ENCODE measurements around the gene PPP1R14C. TPM values are rescaled to one million over a fixed set of nuclear protein-coding genes. Genes with fewer than 3 reads are reported as not detected.
"Not testable (repeated sequence)": the region's sequence is repeated elsewhere in the genome, so short reads cannot be mapped to it uniquely, and the experiment has no call there.

The PPP1R14C gene
- total RNA-seq, 3 donors from 2014 or later: 11.1 to 33.5 (median 25.2) TPM

GRCh38 chr6:150128425-150128824, 14.4 kb upstream of the PPP1R14C start:
- no peaks in the 10 kb centered on the region for H3K9me3 ChIP-seq
- intact Hi-C loops (cut with DNase I, micrococcal nuclease): no loop called here
- TF ChIP-seq CTCF (IDR thresholded peaks at IDR 0.05): no peak
- no peaks in the 10 kb centered on the region for H3K36me3 ChIP-seq (ENCODE audit: low read depth)
- no peaks in the 10 kb centered on the region for H3K4me1 ChIP-seq (ENCODE audit: low read depth)
- ATAC-seq: no peak
- H3K4me3 ChIP-seq: no peak overlapping the region
- no peak for DNase-seq

GRCh38 chr6:150129616-150130505, 13.0 kb upstream of the PPP1R14C start:
- Histone ChIP-seq H3K36me3 (ENCODE audit: low read depth) (no peaks in the 10 kb centered on the region), H3K4me3 (no peak overlapping the region), H3K9me3 (no peaks in the 10 kb centered on the region), H3K4me1 (ENCODE audit: low read depth) (peaks cover 10% of the 10 kb centered on the region)
- no peak for TF ChIP-seq CTCF (IDR thresholded peaks at IDR 0.05)
- intact Hi-C loops (cut with DNase I, micrococcal nuclease): no loop called here
- DNase-seq (no peak), ATAC-seq (no peak)

- intact Hi-C loops (cut with DNase I, micrococcal nuclease): no loop called here
- Histone ChIP-seq H3K4me1 (ENCODE audit: low read depth) (peaks cover 23% of the 10 kb centered on the region), H3K36me3 (ENCODE audit: low read depth) (no peaks in the 10 kb centered on the region), H3K4me3 (no peak overlapping the region), H3K9me3 (no peaks in the 10 kb centered on the region)
- ATAC-seq: peak; percentile 5
- DNase-seq: no peak
- TF ChIP-seq CTCF (IDR thresholded peaks at IDR 0.05): no peak
Measured at GRCh38 chr6:150133686-150134085, 9.2 kb upstream of the PPP1R14C start.

- no peak for TF ChIP-seq CTCF (IDR thresholded peaks at IDR 0.05)
- Histone ChIP-seq H3K4me1 (ENCODE audit: low read depth) (peaks cover 29% of the 10 kb centered on the region), H3K36me3 (ENCODE audit: low read depth) (no peaks in the 10 kb centered on the region), H3K9me3 (no peaks in the 10 kb centered on the region), H3K4me3 (no peak overlapping the region)
- peak; percentile 89 for ATAC-seq
- intact Hi-C loops (cut with DNase I, micrococcal nuclease): no loop called here
- peak in 2 of 3 donors; percentile 70 to 87 for DNase-seq
Measured at GRCh38 chr6:150134280-150134920, 8.4 kb upstream of the PPP1R14C start.

- H3K36me3 ChIP-seq (ENCODE audit: low read depth); intact Hi-C loops (cut with DNase I, micrococcal nuclease); DNase-seq; H3K4me3 ChIP-seq; H3K9me3 ChIP-seq; ATAC-seq: not testable (repeated sequence)
- peaks cover 42% of the 10 kb centered on the region for H3K4me1 ChIP-seq (ENCODE audit: low read depth)
Measured at GRCh38 chr6:150137711-150138110, 5.1 kb upstream of the PPP1R14C start.

- DNase-seq: peak in 1 of 3 donors; percentile 49
- H3K4me1 ChIP-seq (ENCODE audit: low read depth): peaks cover 41% of the 10 kb centered on the region
- ATAC-seq: peak; percentile 35
Measured at GRCh38 chr6:150138638-150139037, 4.2 kb upstream of the PPP1R14C start.

More at GRCh38 chr6:150138638-150139037, 4.2 kb upstream of the PPP1R14C start:
- no peaks in the 10 kb centered on the region for H3K9me3 ChIP-seq
- intact Hi-C loops (cut with DNase I, micrococcal nuclease): no loop called here
- no peak for TF ChIP-seq CTCF (IDR thresholded peaks at IDR 0.05)
- no peaks in the 10 kb centered on the region for H3K36me3 ChIP-seq (ENCODE audit: low read depth)
- H3K4me3 ChIP-seq: no peak overlapping the region
